Endothelial cell (in vitro differentiated cells): ENCODE measurements around the gene EFNA1. TPM values are rescaled to one million over a fixed set of nuclear protein-coding genes. Genes with fewer than 3 reads are reported as not detected.

Experiments
- DNase-seq: peaks from one replicate; pipeline ENCODE4 v3.0.0; 2021; ENCODE audit warnings: low spot score
- H3K27ac Mint-ChIP-seq: one replicate; pipeline ENCODE4 v1.8.0; 2021; ENCODE audit warnings: mixed read lengths, inconsistent platforms; ENCODE audit not compliant: unreplicated experiment
- H3K27me3 Mint-ChIP-seq: one replicate; pipeline ENCODE4 v1.8.0; 2021; ENCODE audit warnings: mild to moderate bottlenecking, moderate library complexity, mixed read lengths, inconsistent platforms; ENCODE audit not compliant: unreplicated experiment
- H3K36me3 Mint-ChIP-seq: one replicate; pipeline ENCODE4 v1.8.0; 2021; ENCODE audit warnings: mild to moderate bottlenecking, low read depth, mixed read lengths, inconsistent platforms; ENCODE audit not compliant: unreplicated experiment
- H3K4me1 Mint-ChIP-seq: one replicate; pipeline ENCODE4 v1.8.0; 2021; ENCODE audit warnings: mild to moderate bottlenecking, mixed read lengths, inconsistent platforms; ENCODE audit not compliant: unreplicated experiment
- H3K4me3 Mint-ChIP-seq: one replicate; pipeline ENCODE4 v1.8.0; 2021; ENCODE audit warnings: mild to moderate bottlenecking, mixed read lengths, inconsistent platforms; ENCODE audit not compliant: unreplicated experiment
- H3K9me3 Mint-ChIP-seq: one replicate; pipeline ENCODE4 v1.8.0; 2021; ENCODE audit warnings: mixed read lengths, inconsistent platforms; ENCODE audit not compliant: unreplicated experiment
- CTCF ChIP-seq: fragments of 200-600 bp; sonication (generic); IDR thresholded peaks from one replicate; pipeline ENCODE4 v1.5.0; 2021; ENCODE audit warnings: antibody characterized with exemption; ENCODE audit not compliant: unreplicated experiment
- total RNA-seq: library from RNA; stranded (reverse); fragmentation: NEBNext Ultra II Directional; extraction: Animal tissue kit (Norgen Biotek cat#: 25700); gene quantifications from one replicate; pipeline ENCODE4 v1.2.1, GENCODE V29; 2021; ENCODE audit not compliant: unreplicated experiment

EFNA1 gene
- total RNA-seq, 1 donor from 2014 or later = 413 TPM

GRCh38 chr1:155093911-155094621, 33.6 kb upstream of the EFNA1 start:
- Mint-ChIP-seq H3K4me3 (no peak overlapping the region), H3K27ac (no peak overlapping the region), H3K9me3 (no peaks in the 10 kb centered on the region), H3K36me3 (peaks cover 5% of the 10 kb centered on the region), H3K4me1 (peaks cover 23% of the 10 kb centered on the region), H3K27me3 (peaks cover 10% of the 10 kb centered on the region)
- no peak for DNase-seq
- no peak for TF ChIP-seq CTCF

- Mint-ChIP-seq H3K36me3 (peaks cover 5% of the 10 kb centered on the region), H3K9me3 (no peaks in the 10 kb centered on the region), H3K27ac (no peak overlapping the region), H3K27me3 (peaks cover 10% of the 10 kb centered on the region), H3K4me3 (peak overlapping the region; percentile 39), H3K4me1 (peaks cover 23% of the 10 kb centered on the region)
- no peak for DNase-seq
- TF ChIP-seq CTCF = no peak
Observed at GRCh38 chr1:155094622-155094948, 33.1 kb upstream of the EFNA1 start.

GRCh38 chr1:155099331-155099730, 28.3 kb upstream of the EFNA1 start:
- DNase-seq = no peak
- peaks cover 3% of the 10 kb centered on the region for H3K27me3 Mint-ChIP-seq
- peaks cover 5% of the 10 kb centered on the region for H3K4me1 Mint-ChIP-seq
- TF ChIP-seq CTCF = no peak
- no peak overlapping the region for H3K27ac Mint-ChIP-seq
- H3K9me3 Mint-ChIP-seq = no peaks in the 10 kb centered on the region
- H3K4me3 Mint-ChIP-seq = no peak overlapping the region
- no peaks in the 10 kb centered on the region for H3K36me3 Mint-ChIP-seq

GRCh38 chr1:155103325-155103724, 24.4 kb upstream of the EFNA1 start:
- no peak for DNase-seq
- Mint-ChIP-seq H3K27me3 (peaks cover 5% of the 10 kb centered on the region), H3K4me3 (no peak overlapping the region), H3K4me1 (peaks cover 17% of the 10 kb centered on the region), H3K9me3 (no peaks in the 10 kb centered on the region), H3K36me3 (no peaks in the 10 kb centered on the region), H3K27ac (no peak overlapping the region)
- TF ChIP-seq CTCF = no peak

- TF ChIP-seq CTCF = no peak
- Mint-ChIP-seq H3K36me3 (no peaks in the 10 kb centered on the region), H3K9me3 (no peaks in the 10 kb centered on the region), H3K4me1 (peaks cover 21% of the 10 kb centered on the region), H3K27me3 (peaks cover 7% of the 10 kb centered on the region), H3K4me3 (no peak overlapping the region), H3K27ac (peak overlapping the region; percentile 59)
- DNase-seq = no peak
Observed at GRCh38 chr1:155104605-155105534, 22.8 kb upstream of the EFNA1 start.
